Suprapubic skin (tissue), 4 donors: ENCODE measurements around the gene TMBIM4. TPM values are rescaled to one million over a fixed set of nuclear protein-coding genes. Genes with fewer than 3 reads are reported as not detected.

Experiments used
- DNase-seq, 2 donors: peaks; one replicate each; pipeline ENCODE4 v3.0.0-alpha.2; 2019; ENCODE audit warnings: low spot score in 2 of 2
- H3K27ac ChIP-seq: fragments of 200-600 bp; sonication (generic); one replicate; pipeline ENCODE4 v1.5.1; 2019
- H3K27me3 ChIP-seq: fragments of 200-600 bp; sonication (generic); one replicate; pipeline ENCODE4 v1.5.1; 2019
- H3K36me3 ChIP-seq: fragments of 200-600 bp; sonication (generic); one replicate; pipeline ENCODE4 v1.5.1; 2019
- H3K4me1 ChIP-seq: fragments of 200-600 bp; sonication (generic); one replicate; pipeline ENCODE4 v1.5.1; 2019
- H3K4me3 ChIP-seq: fragments of 200-600 bp; sonication (generic); one replicate; pipeline ENCODE4 v1.5.1; 2019; ENCODE audit warnings: mild to moderate bottlenecking
- H3K9me3 ChIP-seq: fragments of 200-600 bp; sonication (generic); one replicate; pipeline ENCODE4 v1.5.1; 2019
- CTCF ChIP-seq, 2 donors: fragments of 200-600 bp in 1 of 2; fragments of 450-650 bp in 1 of 2; sonication (generic) in 1 of 2; IDR thresholded peaks; one replicate each; pipeline ENCODE4 v1.5.1; 2016 to 2019; ENCODE audit warnings: antibody characterized with exemption in 2 of 2, mild to moderate bottlenecking in 1 of 2, moderate library complexity in 1 of 2
- EP300 ChIP-seq: sonication (generic); formaldehyde crosslinking; IDR thresholded peaks from one replicate; pipeline ENCODE4 v1.6.1; 2017; ENCODE audit warnings: antibody characterized with exemption
- POLR2A ChIP-seq, 2 donors: fragments of 450-650 bp; IDR thresholded peaks; one replicate each; pipeline ENCODE4 v1.6.1; 2017; ENCODE audit warnings: antibody characterized with exemption in 2 of 2, mild to moderate bottlenecking in 2 of 2, moderate library complexity in 2 of 2
- POLR2AphosphoS5 ChIP-seq, 3 donors: sonication (generic); formaldehyde crosslinking; IDR thresholded peaks; one replicate each; pipeline ENCODE4 v1.6.1; 2017; ENCODE audit warnings: antibody characterized with exemption in 3 of 3
- WGBS: methylation state at CpG from one replicate; pipeline ENCODE4 v1.1.5; 2018; 5-methylcytosine and 5-hydroxymethylcytosine counted together
- total RNA-seq, 4 donors: library from RNA; depleted of rRNA; stranded (reverse); fragments of >200 nt; gene quantifications; one replicate each; pipeline ENCODE4 v1.1.0, GENCODE V29; 2016

TMBIM4 gene
- total RNA-seq, 4 donors from 2014 or later, result 48.6 to 136 (median 108) TPM

GRCh38 chr12:66195242-66195641 is 25.4 kb upstream of the TMBIM4 start:
- H3K27ac ChIP-seq, result no peak overlapping the region
- no peak for DNase-seq
- H3K9me3 ChIP-seq, result no peaks in the 10 kb centered on the region
- H3K4me1 ChIP-seq, result peaks cover 28% of the 10 kb centered on the region
- H3K4me3 ChIP-seq, result no peak overlapping the region
- peaks cover 3% of the 10 kb centered on the region for H3K36me3 ChIP-seq
- TF ChIP-seq POLR2A (IDR thresholded peaks at IDR 0.05), result no peak
- no peak for TF ChIP-seq EP300
- TF ChIP-seq CTCF (IDR thresholded peaks at IDR 0.05), result no peak
- no peak for TF ChIP-seq POLR2AphosphoS5 (IDR thresholded peaks at IDR 0.05)
- 82% methylated on average over 6 of the region's 6 CpGs for WGBS
- no peaks in the 10 kb centered on the region for H3K27me3 ChIP-seq

GRCh38 chr12:66194122-66194521 is 24.3 kb upstream of the TMBIM4 start:
- no peaks in the 10 kb centered on the region for H3K9me3 ChIP-seq
- H3K27me3 ChIP-seq, result no peaks in the 10 kb centered on the region
- H3K4me3 ChIP-seq, result no peak overlapping the region
- peaks cover 28% of the 10 kb centered on the region for H3K4me1 ChIP-seq
- H3K27ac ChIP-seq, result no peak overlapping the region
- H3K36me3 ChIP-seq, result peaks cover 3% of the 10 kb centered on the region
- DNase-seq, result no peak
- 97% methylated on average over 2 of the region's 2 CpGs for WGBS
- TF ChIP-seq CTCF (IDR thresholded peaks at IDR 0.05), result no peak

GRCh38 chr12:66191547-66192126 is 21.8 kb upstream of the TMBIM4 start:
- Histone ChIP-seq H3K36me3 (peaks cover 3% of the 10 kb centered on the region), H3K4me3 (no peak overlapping the region), H3K27ac (no peak overlapping the region), H3K4me1 (peaks cover 20% of the 10 kb centered on the region), H3K9me3 (no peaks in the 10 kb centered on the region), H3K27me3 (no peaks in the 10 kb centered on the region)
- 77% methylated on average over 7 of the region's 7 CpGs for WGBS
- DNase-seq, result no peak
- no peak for TF ChIP-seq CTCF (IDR thresholded peaks at IDR 0.05)
- no peak for TF ChIP-seq EP300
- TF ChIP-seq POLR2A (IDR thresholded peaks at IDR 0.05), result no peak

- WGBS, result 78% methylated on average over 1 of the region's 1 CpG
- peak overlapping the region; percentile 94 for H3K27ac ChIP-seq
- peaks cover 18% of the 10 kb centered on the region for H3K4me1 ChIP-seq
- peak overlapping the region; percentile 61 for H3K4me3 ChIP-seq
- no peak for DNase-seq
- H3K27me3 ChIP-seq, result no peaks in the 10 kb centered on the region
- peaks cover 3% of the 10 kb centered on the region for H3K36me3 ChIP-seq
- no peaks in the 10 kb centered on the region for H3K9me3 ChIP-seq
- no peak for TF ChIP-seq CTCF (IDR thresholded peaks at IDR 0.05)
- TF ChIP-seq EP300, result no peak
- TF ChIP-seq POLR2A (IDR thresholded peaks at IDR 0.05), result no peak
- no peak for TF ChIP-seq POLR2AphosphoS5 (IDR thresholded peaks at IDR 0.05)
Measured at GRCh38 chr12:66190519-66191370, 20.9 kb upstream of the TMBIM4 start.

- H3K27ac ChIP-seq, result peak overlapping the region; percentile 94
- peak overlapping the region; percentile 61 for H3K4me3 ChIP-seq
- WGBS, result 66% methylated on average over 6 of the region's 6 CpGs
- DNase-seq, result no peak
- no peaks in the 10 kb centered on the region for H3K9me3 ChIP-seq
- no peak for TF ChIP-seq EP300
- TF ChIP-seq POLR2AphosphoS5 (IDR thresholded peaks at IDR 0.05), result no peak
- TF ChIP-seq POLR2A (IDR thresholded peaks at IDR 0.05), result no peak
- no peak for TF ChIP-seq CTCF (IDR thresholded peaks at IDR 0.05)
- H3K4me1 ChIP-seq, result peaks cover 18% of the 10 kb centered on the region
- H3K27me3 ChIP-seq, result no peaks in the 10 kb centered on the region
- no peaks in the 10 kb centered on the region for H3K36me3 ChIP-seq
Measured at GRCh38 chr12:66189889-66190288, 20.1 kb upstream of the TMBIM4 start.
